Aorta (tissue), 5 donors: ENCODE data around the gene FBXO42. TPM values are rescaled to one million over a fixed set of nuclear protein-coding genes. Genes with fewer than 3 reads are reported as not detected.
A peak's percentile ranks its signal among the peaks of the same experiment; 100 is the strongest.
"Not testable (repeated sequence)": the region's sequence is repeated elsewhere in the genome, so short reads cannot be mapped to it uniquely, and the experiment has no call there.

Experiments
- ATAC-seq: fragments of 200-7000 bp; cut with Tn5 transposase; one replicate; pipeline ENCODE4 v1.9.1; 2022; ENCODE audit warnings: moderate library complexity; ENCODE audit not compliant: low FRiP score
- DNase-seq, 2 donors: peaks; one replicate each; pipeline ENCODE4 v3.0.0-alpha.2; 2020
- H3K27ac ChIP-seq, 2 donors: one replicate each; pipeline ENCODE4 v1.5.1; 2013; ENCODE audit warnings: low read length in 2 of 2, mild to moderate bottlenecking in 2 of 2, moderate library complexity in 2 of 2, control low read depth in 1 of 2, inconsistent platforms in 1 of 2, low read depth in 1 of 2
- H3K27me3 ChIP-seq, 2 donors: one replicate each; pipeline ENCODE4 v1.6.1; 2013; ENCODE audit warnings: control low read depth in 1 of 2, low read length in 1 of 2, mild to moderate bottlenecking in 1 of 2, moderate library complexity in 1 of 2; ENCODE audit not compliant: insufficient read depth in 2 of 2, control insufficient read depth in 1 of 2
- H3K36me3 ChIP-seq, 2 donors: one replicate each; pipeline ENCODE4 v1.6.1; 2013; ENCODE audit warnings: control low read depth in 1 of 2, low read length in 1 of 2, mild to moderate bottlenecking in 1 of 2; ENCODE audit not compliant: insufficient read depth in 2 of 2, control insufficient read depth in 1 of 2
- H3K4me1 ChIP-seq, 2 donors: one replicate each; pipeline ENCODE4 v1.6.1; 2013; ENCODE audit warnings: low read length in 2 of 2, control low read depth in 1 of 2, mild to moderate bottlenecking in 1 of 2, moderate library complexity in 1 of 2; ENCODE audit not compliant: insufficient read depth in 2 of 2, control insufficient read depth in 1 of 2
- H3K4me3 ChIP-seq, 2 donors: one replicate each; pipeline ENCODE4 v1.5.1; 2013; ENCODE audit warnings: low read length in 2 of 2, control low read depth in 1 of 2, mild to moderate bottlenecking in 1 of 2
- H3K9me3 ChIP-seq: one replicate; pipeline ENCODE4 v1.6.1; 2013; ENCODE audit warnings: mild to moderate bottlenecking, low read length; ENCODE audit not compliant: control insufficient read depth
- WGBS, 2 donors: extraction: QIAGEN DNeasy Blood & Tissue Kit; methylation state at CpG; one replicate each; pipeline ENCODE4 v1.1.7; 2013; 5-methylcytosine and 5-hydroxymethylcytosine counted together
- intact Hi-C, 2 donors: fragments of 100-400 bp; cut with DNase I; formaldehyde crosslinking; loops; one replicate each; pipeline versions ENCODE4 v1.14.2 to v1.15.0; 2022
- polyA plus RNA-seq, 2 donors: library from polyadenylated mRNA; stranded (reverse); fragments of 200-250 nt; gene quantifications; one replicate each; pipeline ENCODE4 v1.2.3, GENCODE V29; 2013
- total RNA-seq, 2 donors: library from RNA; stranded (reverse); fragmentation: NEBNext Ultra II Directional; extraction: Animal tissue kit (Norgen Biotek cat#: 25700); gene quantifications; one replicate each; pipeline ENCODE4 v1.2.1, GENCODE V29; 2021
- donor health status: healthy with polysubstance abuse.
- donor health status: Bipolar disorder and iron deficiency.
- donor health status: DM: no; HTN: no; CAD: no.
- donor health status: DM: no; HTN: no; CAD: no.
- donor health status: DM: yes; HTN: yes; CAD: no.

FBXO42 gene
- total and polyA plus RNA-seq, 4 donors, result 9.4 to 33.3 (median 32.9) TPM

DNA sequence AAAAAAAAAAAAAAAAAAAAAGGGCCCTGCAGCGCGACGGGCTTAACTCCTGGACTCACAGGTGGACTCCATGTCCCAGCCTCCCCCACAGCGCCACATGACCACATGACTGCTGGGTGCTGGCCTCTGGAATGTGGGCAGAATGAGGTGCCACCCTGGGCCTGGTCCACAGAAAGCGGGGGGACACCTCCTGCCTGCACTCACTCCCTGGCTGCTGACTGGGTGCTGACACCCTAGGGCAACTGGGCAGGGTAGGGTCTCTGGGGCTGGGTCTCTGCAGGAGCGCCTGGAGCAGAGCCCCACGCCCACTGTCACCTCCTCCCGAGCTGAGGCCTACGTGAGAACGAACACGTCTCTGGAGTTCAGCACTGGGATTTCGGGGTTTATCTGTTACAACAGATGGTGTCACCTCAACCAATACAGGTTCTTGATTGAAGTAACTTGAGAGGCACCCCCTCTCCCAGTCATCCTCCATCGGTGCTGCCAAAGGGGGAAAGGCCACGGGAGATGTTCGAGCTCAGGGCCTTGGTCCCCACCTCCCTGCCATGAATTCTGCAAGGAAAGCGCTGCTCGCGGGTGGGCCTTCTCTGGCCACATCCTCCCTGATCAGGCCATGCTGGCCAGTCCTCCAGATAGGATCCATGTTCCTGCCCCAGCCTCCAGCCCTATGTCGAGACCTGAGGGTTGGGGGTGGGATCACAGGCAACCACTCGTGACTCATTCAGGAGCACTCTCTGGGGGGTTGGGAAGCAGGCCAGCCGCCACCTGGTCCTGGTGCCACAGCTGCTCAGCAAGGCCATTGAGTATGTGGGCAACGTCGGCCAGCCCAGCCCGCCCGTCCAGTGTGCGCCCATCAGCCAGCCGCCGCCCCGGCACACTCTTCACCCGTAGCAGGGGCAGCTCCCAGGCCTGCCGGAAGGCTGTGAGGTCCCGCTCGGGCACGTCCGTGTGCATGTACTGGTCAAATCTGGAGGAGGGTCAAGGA is 120.7 kb downstream of the FBXO42 start:
- Histone ChIP-seq H3K27ac (no peak overlapping the region), H3K4me3 (no peak overlapping the region), H3K27me3 (no peaks in the 10 kb centered on the region), H3K9me3 (no peaks in the 10 kb centered on the region), H3K36me3 (no peaks in the 10 kb centered on the region), H3K4me1 (no peaks in the 10 kb centered on the region)
- WGBS, 2 donors, result 93 to 94% methylated on average over 32 to 35 of the region's 35 CpGs
- intact Hi-C loops, result no loop called here
- ATAC-seq (no peak), DNase-seq (peak in 1 of 2 donors; percentile 68)

DNA sequence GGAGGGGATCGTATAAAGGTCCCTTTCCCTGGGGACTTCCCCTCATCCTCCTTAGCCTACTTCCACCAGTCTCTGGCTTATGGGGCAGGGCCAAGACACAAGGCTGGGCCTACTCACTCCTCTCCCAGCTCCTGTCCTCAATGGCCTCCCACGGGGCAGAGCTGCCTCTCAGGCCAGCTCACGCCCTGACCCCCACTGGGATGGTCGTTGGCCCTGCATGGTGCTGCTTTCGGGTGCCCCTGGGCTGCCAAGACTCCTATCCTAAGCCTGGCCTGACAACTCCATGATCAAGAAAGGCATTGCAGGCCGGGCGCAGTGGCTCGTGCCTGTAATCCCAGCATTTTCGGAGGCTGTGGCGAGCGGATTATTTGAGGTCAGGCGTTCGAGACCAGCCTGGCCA is 121.5 kb downstream of the FBXO42 start:
- 84 to 91% methylated on average over 13 of the region's 13 CpGs for WGBS, 2 donors

DNA sequence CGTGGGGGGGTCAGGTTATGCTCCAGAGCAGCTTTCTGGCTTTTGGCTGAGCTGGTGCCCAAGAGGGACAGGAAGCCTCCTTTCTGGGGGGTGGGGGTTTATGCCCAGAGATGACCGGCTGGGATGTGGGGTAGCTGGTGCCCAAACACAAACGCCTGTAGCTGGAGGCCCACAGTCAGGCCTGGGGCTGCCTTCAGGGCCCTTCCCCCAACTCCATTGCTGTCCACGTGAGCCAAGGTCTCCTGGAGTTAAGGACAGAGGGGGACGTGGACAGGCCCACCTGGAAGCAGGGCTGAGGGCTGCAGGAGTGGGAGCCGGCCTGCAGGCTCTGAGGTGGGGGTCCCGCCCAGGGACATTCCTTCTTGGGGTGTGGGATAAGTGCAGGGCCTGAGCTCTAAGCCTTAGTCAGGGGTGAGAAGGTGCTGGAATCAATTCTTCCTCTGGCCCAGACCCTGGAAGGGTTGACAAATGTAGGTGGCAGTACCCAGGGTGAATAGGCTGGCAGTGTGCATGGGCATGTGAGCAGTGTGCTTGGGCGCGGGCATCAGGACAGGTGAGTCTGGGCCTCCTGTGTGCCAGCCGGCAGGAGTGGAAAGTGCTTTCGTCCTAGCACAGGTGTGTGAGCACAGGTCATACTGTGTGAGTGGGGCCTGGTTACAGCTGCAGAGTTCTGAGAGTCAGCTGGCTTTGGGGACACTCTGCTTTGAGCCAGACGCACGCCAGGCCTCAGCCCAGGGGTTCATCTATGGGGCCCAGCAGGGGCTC is 122.1 kb downstream of the FBXO42 start:
- WGBS, 2 donors, result 85 to 87% methylated on average over 13 of the region's 13 CpGs
- H3K9me3 ChIP-seq, result no peaks in the 10 kb centered on the region
- DNase-seq (peak in 1 of 2 donors; percentile 51), ATAC-seq (no peak)
- no peaks in the 10 kb centered on the region for H3K36me3 ChIP-seq
- intact Hi-C loops, result no loop called here
- H3K4me1 ChIP-seq, result no peaks in the 10 kb centered on the region
- H3K27ac ChIP-seq, result no peak overlapping the region
- H3K27me3 ChIP-seq, result no peaks in the 10 kb centered on the region
- H3K4me3 ChIP-seq, result no peak overlapping the region

More for the DNA sequence above, 121.5 kb downstream of the FBXO42 start:
- H3K9me3 ChIP-seq, result no peaks in the 10 kb centered on the region
- intact Hi-C loops, result no loop called here
- no peak overlapping the region for H3K27ac ChIP-seq
- no peak overlapping the region for H3K4me3 ChIP-seq
- no peaks in the 10 kb centered on the region for H3K4me1 ChIP-seq
- no peaks in the 10 kb centered on the region for H3K27me3 ChIP-seq
- no peaks in the 10 kb centered on the region for H3K36me3 ChIP-seq
- peak in 1 of 2 donors; percentile 52 for DNase-seq
- ATAC-seq, result no peak

DNA sequence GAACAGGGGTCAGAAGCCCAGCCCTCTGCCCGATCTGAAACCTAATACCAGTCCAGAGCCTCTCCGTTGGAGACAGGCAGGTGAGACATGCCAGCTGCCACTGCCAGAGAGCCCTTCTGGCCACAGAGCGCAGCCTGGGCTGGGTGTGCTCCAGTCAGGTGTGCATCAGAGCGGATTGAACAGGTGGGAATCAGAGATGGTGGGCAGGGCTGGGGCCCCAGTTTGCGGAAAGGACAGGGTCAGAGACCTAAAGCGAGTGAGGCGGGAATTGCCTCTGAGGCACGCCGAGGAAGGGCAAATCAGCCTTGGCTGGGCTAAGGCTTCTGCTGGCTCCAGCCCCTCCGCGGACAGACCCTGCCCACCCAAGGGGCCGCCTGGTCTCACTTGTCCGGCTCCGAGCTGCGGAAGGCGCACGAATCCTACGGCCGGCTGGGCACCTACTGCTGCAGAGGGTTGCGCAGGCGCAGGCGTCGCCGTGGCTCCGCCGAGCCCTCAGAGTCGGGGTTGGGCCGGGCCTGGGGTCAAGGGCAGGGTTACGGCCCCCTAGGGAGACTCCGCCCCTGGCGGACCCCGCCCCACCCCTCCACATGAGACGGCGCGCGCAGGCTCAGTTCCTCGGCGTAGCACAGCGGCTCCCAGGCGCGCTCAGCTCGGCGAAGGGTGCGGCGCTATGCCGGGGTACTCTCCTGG is 125.6 kb downstream of the FBXO42 start:
- DNase-seq, result no peak
- Histone ChIP-seq H3K4me3 (no peak overlapping the region), H3K36me3 (no peaks in the 10 kb centered on the region), H3K27ac (no peak overlapping the region), H3K27me3 (no peaks in the 10 kb centered on the region), H3K4me1 (no peaks in the 10 kb centered on the region), H3K9me3 (no peaks in the 10 kb centered on the region)
- 22% methylated on average over 44 to 46 of the region's 46 CpGs for WGBS, 2 donors
- ATAC-seq, result peak; percentile 55
- intact Hi-C loops, result no loop called here

DNA sequence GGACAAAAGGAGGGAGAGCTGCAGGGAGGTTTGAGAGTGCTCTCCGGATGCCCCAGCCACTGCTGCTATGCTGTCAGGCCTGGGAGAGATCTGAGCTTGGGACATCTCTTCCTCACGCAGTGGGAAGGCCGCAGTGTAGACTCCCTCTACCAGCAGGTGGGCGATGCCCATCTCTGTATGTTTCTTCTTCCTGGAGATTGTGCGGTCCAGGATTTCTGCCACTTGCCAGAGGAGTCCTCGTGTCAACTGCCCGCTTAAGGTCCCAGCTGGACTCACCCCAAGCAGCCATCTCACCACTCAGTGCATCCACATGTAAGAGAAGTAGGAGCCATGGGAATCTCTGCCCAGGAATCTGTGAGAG is 126.2 kb downstream of the FBXO42 start:
- 95 to 97% methylated on average over 7 of the region's 7 CpGs for WGBS, 2 donors
- H3K4me1 ChIP-seq, result no peaks in the 10 kb centered on the region
- H3K9me3 ChIP-seq, result no peaks in the 10 kb centered on the region
- no peak overlapping the region for H3K27ac ChIP-seq
- intact Hi-C loops, result no loop called here
- ATAC-seq (no peak), DNase-seq (no peak)
- no peaks in the 10 kb centered on the region for H3K36me3 ChIP-seq
- no peak overlapping the region for H3K4me3 ChIP-seq
- H3K27me3 ChIP-seq, result no peaks in the 10 kb centered on the region

DNA sequence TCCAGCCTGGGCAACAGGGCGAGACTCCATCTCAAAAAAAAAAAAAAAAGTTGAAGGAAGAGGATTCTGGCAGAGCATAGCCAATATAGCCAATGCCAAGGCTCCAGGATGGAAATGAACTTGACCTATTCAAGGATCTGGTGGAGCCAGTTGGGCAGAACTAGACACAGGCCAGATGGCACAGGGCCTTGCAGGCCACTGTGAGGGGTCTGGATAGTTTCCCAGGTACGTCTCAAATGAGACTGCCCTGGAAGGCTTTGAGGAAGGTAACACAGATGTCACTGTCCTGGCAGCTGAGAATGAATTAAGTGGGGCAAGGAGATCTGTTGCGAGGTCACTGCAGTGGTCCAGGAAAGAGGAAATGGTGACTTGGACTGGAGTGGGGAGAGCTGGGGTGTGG is 127.8 kb downstream of the FBXO42 start:
- Histone ChIP-seq H3K27me3 (no peaks in the 10 kb centered on the region), H3K4me3 (no peak overlapping the region), H3K27ac (no peak overlapping the region), H3K9me3 (no peaks in the 10 kb centered on the region), H3K36me3 (no peaks in the 10 kb centered on the region), H3K4me1 (no peaks in the 10 kb centered on the region)
- ATAC-seq (no peak), DNase-seq (no peak)
- 90 to 92% methylated on average over 3 of the region's 3 CpGs for WGBS, 2 donors
- intact Hi-C loops, result no loop called here

DNA sequence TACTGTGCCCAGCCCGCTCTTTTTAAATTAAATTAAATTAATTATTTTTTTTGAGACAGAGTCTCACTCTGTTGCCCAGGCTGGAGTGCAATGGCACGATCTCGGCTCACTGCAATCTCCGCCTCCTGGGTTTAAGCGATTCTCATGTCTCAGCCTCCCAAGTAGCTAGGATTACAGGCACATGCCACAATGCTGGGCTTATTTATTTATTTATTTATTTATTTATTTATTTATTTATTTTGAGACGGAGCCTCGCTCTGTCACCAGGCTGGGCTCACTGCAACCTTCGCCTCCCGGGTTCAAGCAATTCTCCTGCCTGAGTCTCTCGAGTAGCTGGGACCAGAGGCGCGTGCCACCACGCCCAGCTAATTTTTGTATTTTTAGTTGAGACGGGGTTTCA is 129.6 kb downstream of the FBXO42 start:
- H3K27me3 ChIP-seq, ATAC-seq, H3K4me3 ChIP-seq, intact Hi-C loops, H3K27ac ChIP-seq, H3K36me3 ChIP-seq, H3K9me3 ChIP-seq, H3K4me1 ChIP-seq, DNase-seq: not testable (repeated sequence)
- WGBS, 2 donors, result 92 to 94% methylated on average over 14 of the region's 14 CpGs

DNA sequence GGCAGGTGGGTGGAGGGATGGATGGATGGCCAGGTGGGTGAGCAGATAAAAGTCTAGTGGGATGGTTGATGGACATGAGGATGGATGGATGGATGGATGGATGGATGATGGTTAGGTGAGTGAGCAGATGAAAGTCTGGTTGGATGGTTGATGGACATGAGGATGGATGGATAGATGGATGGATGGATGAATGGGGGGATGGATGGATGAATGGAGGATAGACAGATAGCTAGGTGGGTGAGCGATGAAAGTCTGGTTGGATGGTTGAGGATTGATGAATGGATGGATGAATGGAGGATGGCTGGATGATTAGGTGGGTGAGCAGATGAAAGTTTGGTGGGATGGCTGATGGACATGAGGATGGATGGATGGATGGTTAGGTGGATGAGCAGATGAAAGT is 130.8 kb downstream of the FBXO42 start:
- H3K27me3 ChIP-seq, result no peaks in the 10 kb centered on the region
- DNase-seq (no peak), ATAC-seq (no peak)
- intact Hi-C loops, result no loop called here
- no peak overlapping the region for H3K27ac ChIP-seq
- no peak overlapping the region for H3K4me3 ChIP-seq
- no peaks in the 10 kb centered on the region for H3K9me3 ChIP-seq
- H3K4me1 ChIP-seq, result no peaks in the 10 kb centered on the region
- 97% methylated on average over 1 of the region's 1 CpG for WGBS, 2 donors
- H3K36me3 ChIP-seq, result no peaks in the 10 kb centered on the region
